ENCODE results near the gene ASPDH.

DNA sequence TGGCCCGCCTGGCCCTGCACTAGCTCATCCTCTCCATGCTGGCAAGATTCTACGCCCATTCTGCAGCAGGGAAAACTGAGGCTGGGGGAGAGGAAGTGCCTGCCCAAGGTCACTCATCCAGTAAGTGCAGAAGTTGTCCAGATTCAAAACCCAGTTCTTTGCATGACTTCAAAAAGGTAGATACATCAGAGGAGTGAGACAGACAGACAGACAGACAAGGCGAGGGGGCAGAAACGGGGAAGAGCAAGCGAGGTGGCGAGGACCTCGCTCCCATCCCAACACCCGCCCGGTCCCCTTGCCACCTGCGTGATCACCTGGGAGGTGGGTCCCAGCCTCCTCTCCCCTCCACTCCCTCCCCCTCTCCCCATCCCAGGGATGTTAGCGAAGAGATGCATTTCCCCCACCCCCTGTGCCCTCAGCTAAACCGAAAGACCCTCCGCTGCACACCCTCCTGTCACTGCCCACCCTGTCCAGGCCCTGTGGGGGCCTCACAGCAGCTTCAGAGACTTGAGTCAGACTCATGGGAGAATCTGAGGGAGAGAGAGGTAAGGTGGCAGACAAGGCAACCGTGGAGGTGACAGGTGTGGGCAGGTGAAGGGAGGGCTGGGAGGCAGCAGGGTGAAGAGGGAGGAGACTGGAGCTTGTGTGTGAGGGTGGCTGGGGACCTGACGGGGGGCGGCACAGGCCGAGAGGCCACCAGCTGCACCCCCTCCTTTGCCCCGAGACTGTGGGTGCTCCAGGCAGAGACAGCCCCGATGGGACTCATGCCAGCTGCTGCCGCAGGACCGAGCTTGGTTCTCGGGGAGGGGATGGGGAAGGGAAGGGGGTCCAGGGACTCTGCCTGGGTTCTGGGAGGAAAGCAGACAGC, 35.6 kb upstream of the ASPDH start:
- TF ChIP-seq, protein P1, sequence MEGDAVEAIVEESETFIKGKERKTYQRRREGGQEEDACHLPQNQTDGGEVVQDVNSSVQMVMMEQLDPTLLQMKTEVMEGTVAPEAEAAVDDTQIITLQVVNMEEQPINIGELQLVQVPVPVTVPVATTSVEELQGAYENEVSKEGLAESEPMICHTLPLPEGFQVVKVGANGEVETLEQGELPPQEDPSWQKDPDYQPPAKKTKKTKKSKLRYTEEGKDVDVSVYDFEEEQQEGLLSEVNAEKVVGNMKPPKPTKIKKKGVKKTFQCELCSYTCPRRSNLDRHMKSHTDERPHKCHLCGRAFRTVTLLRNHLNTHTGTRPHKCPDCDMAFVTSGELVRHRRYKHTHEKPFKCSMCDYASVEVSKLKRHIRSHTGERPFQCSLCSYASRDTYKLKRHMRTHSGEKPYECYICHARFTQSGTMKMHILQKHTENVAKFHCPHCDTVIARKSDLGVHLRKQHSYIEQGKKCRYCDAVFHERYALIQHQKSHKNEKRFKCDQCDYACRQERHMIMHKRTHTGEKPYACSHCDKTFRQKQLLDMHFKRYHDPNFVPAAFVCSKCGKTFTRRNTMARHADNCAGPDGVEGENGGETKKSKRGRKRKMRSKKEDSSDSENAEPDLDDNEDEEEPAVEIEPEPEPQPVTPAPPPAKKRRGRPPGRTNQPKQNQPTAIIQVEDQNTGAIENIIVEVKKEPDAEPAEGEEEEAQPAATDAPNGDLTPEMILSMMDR (IDR thresholded peaks at IDR 0.05 in 2 of 3, conservative IDR thresholded peaks at IDR 0.05 in 1 of 3; ENCODE audit: borderline replicate concordance in 1 of 3, insufficient read depth in 1 of 3, low read depth in 2 of 3, low read length in 2 of 3), result no peak
- TF ChIP-seq POLR2A (IDR thresholded peaks at IDR 0.05; ENCODE audit: borderline replicate concordance, extremely low read depth, insufficient read depth, insufficient read length) (no peak), EZH2phosphoT487 (IDR thresholded peaks at IDR 0.05; ENCODE audit: borderline replicate concordance) (no peak), POLR2AphosphoS5 (IDR thresholded peaks at IDR 0.05; ENCODE audit: low read depth, low read length) (no peak)
- TF ChIP-seq, protein P2, sequence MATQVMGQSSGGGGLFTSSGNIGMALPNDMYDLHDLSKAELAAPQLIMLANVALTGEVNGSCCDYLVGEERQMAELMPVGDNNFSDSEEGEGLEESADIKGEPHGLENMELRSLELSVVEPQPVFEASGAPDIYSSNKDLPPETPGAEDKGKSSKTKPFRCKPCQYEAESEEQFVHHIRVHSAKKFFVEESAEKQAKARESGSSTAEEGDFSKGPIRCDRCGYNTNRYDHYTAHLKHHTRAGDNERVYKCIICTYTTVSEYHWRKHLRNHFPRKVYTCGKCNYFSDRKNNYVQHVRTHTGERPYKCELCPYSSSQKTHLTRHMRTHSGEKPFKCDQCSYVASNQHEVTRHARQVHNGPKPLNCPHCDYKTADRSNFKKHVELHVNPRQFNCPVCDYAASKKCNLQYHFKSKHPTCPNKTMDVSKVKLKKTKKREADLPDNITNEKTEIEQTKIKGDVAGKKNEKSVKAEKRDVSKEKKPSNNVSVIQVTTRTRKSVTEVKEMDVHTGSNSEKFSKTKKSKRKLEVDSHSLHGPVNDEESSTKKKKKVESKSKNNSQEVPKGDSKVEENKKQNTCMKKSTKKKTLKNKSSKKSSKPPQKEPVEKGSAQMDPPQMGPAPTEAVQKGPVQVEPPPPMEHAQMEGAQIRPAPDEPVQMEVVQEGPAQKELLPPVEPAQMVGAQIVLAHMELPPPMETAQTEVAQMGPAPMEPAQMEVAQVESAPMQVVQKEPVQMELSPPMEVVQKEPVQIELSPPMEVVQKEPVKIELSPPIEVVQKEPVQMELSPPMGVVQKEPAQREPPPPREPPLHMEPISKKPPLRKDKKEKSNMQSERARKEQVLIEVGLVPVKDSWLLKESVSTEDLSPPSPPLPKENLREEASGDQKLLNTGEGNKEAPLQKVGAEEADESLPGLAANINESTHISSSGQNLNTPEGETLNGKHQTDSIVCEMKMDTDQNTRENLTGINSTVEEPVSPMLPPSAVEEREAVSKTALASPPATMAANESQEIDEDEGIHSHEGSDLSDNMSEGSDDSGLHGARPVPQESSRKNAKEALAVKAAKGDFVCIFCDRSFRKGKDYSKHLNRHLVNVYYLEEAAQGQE (IDR thresholded peaks at IDR 0.05; ENCODE audit: low read depth), result no peak
